Limb (tissue), 2 donors: ENCODE results near the gene ADH4.
"Not testable (repeated sequence)": the region's sequence is repeated elsewhere in the genome, so short reads cannot be mapped to it uniquely, and the experiment has no call there.

Source experiments
- DNase-seq, 2 donors: peaks; one replicate each; pipeline ENCODE4 v3.0.0-alpha.2; 2016; ENCODE audit errors: extremely low spot score in 2 of 2

ADH4 gene

DNA sequence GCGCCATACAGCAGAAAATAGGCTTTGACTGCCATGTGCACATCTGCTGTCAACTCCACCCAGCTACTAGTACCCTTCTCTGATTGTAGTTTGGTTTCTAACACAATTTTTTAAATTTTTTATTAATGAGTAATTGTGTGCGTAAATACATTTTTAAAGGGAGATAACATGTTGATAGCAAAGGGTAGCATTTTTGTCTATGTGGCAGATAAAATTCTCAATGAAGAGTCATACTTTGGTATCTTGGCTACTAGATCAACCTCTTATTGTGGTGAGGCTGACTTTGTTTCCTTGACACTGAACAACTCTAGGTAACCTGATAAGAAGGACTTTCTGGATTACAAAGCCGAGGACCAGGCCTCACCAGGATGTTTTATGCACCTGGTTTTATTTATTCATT, 9.5 kb downstream of the ADH4 start:
- DNase-seq = no peak

GRCh38 chr4:99131378-99131777, 12.7 kb downstream of the ADH4 start:
- DNase-seq = no peak

- DNase-seq = no peak
These were observed 17.7 kb downstream of the ADH4 start for GRCh38 chr4:99126376-99126775.

DNA sequence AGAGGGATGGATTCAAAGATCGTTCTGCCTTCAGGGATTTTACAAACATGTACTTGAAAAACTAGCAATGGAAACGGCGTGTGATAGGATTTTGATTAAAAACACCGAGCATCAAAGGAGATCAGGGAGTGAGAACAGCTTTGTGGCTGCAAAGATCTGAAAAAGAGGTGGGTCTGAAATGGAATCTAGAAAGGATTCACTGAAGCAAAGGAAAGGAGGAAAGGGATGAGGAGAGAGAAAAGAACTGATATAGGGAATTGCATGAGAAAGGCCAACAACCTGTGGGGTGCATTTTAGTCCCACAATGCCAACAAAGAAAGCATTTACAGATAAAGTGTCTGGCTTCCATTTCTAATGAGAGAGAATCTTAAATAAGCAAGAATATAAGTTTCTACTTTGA, 23.1 kb downstream of the ADH4 start:
- no peak for DNase-seq

GRCh38 chr4:99120501-99120900, 23.6 kb downstream of the ADH4 start:
- no peak for DNase-seq

DNA sequence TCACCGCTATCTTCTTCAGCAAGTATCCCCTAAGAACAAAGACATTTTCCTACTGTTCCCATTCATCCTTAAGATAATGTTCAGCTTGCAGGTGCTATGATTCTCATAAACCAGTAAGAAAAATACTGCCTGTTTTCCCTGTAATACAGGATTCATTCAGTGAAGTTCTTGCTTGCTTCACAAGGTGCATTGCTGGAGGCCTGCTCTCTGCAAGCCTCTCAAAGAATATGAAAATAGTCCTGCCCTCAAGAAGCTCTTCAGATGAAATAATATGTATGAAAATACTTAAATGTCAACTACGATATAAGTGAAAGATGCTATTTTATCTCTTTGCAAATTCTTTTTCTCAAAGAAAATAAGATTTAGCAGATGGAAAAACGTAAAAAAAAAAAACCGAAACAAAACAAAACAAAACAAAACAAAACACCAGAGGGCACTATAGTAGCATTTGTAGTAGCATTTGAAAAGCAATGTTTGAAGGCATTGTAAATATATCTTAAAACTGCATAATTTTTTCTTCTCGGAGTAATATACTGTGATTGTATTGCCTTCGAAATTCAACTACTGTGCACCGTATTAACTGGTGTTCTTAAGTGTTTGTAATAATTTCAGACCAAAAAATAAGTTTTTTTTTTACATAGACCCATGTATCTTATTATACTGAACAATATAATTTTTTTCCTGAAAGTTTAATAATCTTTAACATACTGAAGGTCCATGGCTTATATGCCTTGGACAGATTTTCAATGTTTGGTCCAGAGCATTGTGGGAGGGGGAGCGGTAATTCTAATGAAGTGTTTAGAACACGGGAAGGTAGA, 26.0 kb downstream of the ADH4 start:
- peak in 1 of 2 donors; percentile 34 for DNase-seq

DNA sequence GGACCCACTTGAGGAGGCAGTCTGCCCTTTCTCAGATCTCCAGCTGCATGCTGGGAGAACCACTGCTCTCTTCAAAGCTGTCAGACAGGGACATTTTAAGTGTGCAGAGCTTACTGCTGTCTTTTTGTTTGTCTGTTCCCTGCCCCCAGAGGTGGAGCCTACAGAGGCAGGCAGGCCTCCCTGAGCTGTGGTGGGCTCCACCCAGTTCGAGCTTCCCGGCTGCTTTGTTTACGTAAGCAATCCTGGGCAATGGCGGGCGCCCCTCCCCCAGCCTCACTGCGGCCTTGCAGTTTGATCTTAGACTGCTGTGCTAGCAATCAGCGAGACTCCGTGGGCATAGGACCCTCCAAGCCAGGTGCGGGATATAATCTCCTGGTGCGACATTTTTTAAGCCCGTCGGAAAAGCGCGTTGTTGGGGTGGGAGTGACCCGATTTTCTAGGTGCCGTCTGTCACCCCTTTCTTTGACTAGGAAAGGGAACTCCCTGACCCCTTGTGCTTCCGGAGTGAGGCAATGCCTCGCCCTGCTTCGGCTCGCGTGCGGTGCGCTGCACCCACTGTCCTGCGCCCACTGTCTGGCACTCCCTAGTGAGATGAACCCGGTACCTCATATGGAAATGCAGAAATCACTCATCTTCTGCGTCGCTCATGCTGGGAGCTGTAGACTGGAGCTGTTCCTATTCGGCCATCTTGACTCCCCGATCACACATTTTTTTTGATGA, 26.8 kb downstream of the ADH4 start:
- DNase-seq = not testable (repeated sequence)

GRCh38 chr4:99109286-99109685, 34.8 kb downstream of the ADH4 start:
- DNase-seq = not testable (repeated sequence)

DNA sequence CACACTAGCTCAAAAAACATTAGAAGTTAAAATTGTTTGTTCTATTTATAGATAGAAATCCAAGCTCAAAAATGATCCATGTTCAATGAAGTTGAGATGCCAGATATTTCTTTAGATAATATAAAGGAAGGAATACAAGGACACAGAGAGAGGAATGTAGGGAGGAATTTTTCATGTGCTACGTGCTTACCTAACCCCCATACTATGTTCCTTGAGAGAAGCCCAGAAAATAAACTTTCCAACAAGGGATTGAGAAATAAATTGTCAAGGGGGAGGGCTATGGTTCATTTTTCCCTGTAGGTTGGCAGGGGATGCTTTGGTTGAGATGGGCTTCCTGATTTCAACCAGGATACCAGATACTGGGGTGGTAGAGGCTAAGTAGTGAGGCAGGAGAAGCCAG, 39.9 kb downstream of the ADH4 start:
- DNase-seq = no peak

GRCh38 chr4:99103166-99103565, 40.9 kb downstream of the ADH4 start:
- no peak for DNase-seq

DNA sequence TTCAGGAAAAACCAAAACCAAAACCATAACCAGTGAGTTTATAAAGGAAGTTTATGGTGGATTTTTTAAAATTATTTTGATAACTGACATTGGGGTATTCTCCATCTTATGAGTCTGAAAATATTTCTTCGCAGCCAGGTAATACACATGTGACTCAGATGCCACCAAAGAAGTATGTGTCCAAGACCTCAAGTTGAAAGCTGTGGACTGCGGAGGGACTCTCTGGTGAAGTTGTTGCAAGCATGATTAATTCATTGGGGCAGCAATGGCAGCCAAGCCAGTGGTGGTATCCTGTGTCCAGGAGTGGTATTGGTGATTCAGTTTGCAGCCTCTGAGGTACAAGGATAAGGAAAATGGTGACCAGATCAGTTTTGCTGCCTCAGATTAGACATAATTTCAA, 41.5 kb downstream of the ADH4 start:
- no peak for DNase-seq

GRCh38 chr4:99100876-99101275, 43.2 kb downstream of the ADH4 start:
- DNase-seq = no peak

GRCh38 chr4:99099814-99100213, 44.3 kb downstream of the ADH4 start:
- DNase-seq = not testable (repeated sequence)

- no peak for DNase-seq
These were observed 44.8 kb downstream of the ADH4 start for GRCh38 chr4:99099311-99099710.

- not testable (repeated sequence) for DNase-seq
These were observed 52.3 kb downstream of the ADH4 start for GRCh38 chr4:99091841-99092240.

DNA sequence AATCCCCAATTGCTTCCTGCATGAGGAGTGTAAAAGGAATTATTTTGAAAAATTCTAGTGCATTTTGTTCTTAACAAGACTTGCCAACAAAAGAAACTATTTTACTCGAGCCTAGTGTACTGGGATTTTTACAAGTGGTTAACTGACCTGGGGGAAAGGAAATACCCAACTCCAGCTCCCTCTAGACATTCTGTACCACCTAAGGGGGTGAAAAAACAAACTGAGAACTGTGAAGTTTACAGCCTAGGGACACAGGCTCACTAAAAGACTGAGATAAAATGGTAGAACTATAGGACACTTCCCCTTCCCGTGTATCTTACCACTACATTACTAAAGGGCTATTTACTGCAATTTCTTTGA, 52.9 kb downstream of the ADH4 start:
- DNase-seq = no peak

DNA sequence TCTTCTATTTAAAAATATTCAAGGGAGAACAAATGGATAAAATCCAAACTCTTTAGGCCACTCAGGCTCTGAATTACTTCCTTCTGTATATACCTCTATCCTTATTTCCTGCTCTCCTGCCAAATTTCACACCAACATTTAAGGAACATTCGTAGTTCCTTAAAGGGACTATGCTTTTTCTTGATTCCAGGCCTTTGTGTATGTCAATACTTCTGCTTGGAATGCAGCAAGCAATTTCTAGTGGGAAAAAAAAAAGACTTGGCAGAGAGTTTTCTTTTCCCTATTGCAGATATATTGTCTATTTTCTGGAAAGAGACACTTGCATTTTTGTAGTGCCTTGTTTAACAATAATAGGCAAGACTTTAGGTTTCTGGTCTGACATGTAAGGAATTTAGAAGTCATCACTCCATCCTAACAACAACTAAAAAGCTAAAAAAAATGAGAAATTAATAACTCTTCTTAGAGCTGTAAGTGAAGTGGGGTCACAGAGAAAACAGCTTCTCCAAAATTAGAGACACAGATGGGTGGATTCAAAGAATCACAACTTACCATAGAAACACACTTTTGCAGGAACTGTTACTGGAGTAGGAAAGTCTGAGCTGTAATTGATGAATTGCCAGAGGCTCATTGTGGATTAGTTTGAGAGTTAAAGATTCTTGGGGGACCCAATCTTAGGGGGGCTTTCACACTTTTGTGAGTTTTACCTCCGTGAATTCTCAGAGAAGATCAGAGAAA, 53.4 kb downstream of the ADH4 start:
- peak in 1 of 2 donors; percentile 68 for DNase-seq

DNA sequence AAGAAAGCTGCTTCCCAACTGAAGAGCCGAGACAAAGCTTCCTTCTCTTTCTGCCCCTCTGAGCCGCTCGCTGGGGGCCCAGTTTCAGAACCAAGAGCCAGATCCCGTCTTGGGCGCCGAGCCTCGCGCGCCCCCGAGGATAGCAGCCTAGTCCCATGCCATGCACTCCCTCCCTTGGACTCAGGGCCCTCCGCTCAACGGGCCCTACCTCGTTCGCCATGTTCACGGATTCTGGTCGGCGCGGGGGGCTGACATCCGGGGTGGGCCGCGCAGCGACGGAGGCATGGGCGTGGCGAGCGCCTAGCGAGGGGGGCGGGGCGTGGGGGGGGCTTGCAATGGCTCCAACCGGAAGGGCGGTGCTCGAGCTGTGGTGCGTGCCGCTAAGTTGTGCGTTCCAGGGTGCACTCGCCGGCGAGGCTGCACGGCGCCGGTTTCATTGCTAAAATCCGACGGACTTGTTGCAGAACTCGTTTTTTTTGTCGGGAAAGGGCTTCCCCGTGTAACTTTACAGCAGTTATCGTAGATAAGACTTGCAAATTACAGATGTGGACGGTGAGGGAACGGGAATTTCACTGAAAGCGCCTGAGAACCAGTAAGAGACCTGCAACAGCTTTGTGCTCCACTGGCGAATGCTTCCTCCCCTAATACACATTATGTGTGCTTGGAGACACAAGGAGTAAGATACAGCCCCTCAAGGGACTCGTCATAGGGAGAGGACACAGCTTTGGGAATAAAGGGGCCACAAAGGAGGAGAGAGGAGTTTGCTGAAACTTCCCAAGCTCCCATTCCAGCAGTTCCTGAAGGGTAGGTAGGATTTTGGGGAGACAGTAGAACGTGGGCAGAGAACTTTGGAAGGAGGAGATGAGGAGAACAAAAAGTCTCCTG, 55.4 kb downstream of the ADH4 start, which contains the start of gene ADH5:
Gene ADH5, minus strand, starts transcription at position 308 of the 885 bp plus-strand sequence. Its CDS starts 88 bp downstream, at position 220.
- peak; percentile 93 to 94 for DNase-seq

DNA sequence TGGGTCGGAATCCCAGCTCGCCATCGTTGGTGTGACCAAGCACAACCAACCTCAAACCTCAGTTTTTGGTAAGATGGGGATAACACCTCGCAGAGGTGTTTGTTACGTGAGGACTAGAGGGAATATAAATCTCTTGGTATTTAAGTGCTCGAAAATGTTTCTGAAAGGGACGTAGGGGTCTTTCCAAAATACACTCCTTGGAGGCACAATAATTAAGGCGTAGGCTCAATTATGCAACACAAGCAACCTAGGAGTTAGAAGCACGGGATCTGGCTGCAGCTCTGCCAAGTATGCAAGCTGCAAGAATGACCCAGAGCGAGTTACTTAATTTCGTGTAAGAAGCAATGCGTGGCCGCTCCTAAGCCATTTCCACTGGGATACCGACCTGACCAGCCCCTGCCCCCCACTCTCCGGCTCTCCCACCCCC, 56.1 kb downstream of the ADH4 start:
- peak; percentile 29 to 53 for DNase-seq

GRCh38 chr4:99084595-99084994, 59.5 kb downstream of the ADH4 start:
- no peak for DNase-seq

DNA sequence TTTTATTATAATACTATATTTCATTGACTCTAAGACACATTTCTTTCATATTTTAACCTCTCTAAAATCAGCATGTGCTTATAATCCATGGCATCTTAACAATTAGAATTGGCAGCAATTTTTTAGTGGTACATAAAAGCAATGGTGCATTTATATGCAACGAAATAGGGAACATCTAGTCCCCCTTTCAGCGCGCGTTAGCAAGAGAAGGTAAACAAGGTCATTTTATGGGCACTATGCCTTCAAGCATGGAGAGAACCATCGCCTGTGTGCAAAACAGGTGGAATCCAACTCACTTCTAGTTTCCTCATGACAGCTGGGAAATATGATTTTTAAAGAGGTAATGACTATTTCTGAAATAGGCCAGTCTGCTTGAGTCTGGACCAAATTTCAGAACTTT, 61.9 kb downstream of the ADH4 start:
- no peak for DNase-seq
